HG02884 (cell line): ENCODE results near the gene CFAP97D2.
A peak's percentile ranks its signal among the peaks of the same experiment; 100 is the strongest.
"Not testable (repeated sequence)": the region's sequence is repeated elsewhere in the genome, so short reads cannot be mapped to it uniquely, and the experiment has no call there.

Source experiments
- ATAC-seq: cut with Tn5 transposase; IDR thresholded peaks from one replicate; pipeline ENCODE4 v1.9.1; 2021; ENCODE audit warnings: mild to moderate bottlenecking, moderate library complexity; ENCODE audit not compliant: unreplicated experiment

CFAP97D2 gene

GRCh38 chr13:114194853-114195252 lies 15.8 kb downstream of the CFAP97D2 start:
- ATAC-seq, result no peak

- ATAC-seq, result no peak
These were observed 17.6 kb downstream of the CFAP97D2 start for GRCh38 chr13:114196629-114197028.

- ATAC-seq, result no peak
These were observed 19.5 kb downstream of the CFAP97D2 start for GRCh38 chr13:114198556-114198955.

- not testable (repeated sequence) for ATAC-seq
These were observed 20.5 kb downstream of the CFAP97D2 start for GRCh38 chr13:114199526-114199925.

GRCh38 chr13:114199954-114200353 lies 20.9 kb downstream of the CFAP97D2 start:
- ATAC-seq, result no peak

GRCh38 chr13:114200399-114200911 lies 21.4 kb downstream of the CFAP97D2 start:
- no peak for ATAC-seq

- ATAC-seq, result no peak
These were observed 23.5 kb downstream of the CFAP97D2 start for GRCh38 chr13:114202581-114202980.

GRCh38 chr13:114203536-114203935 lies 24.5 kb downstream of the CFAP97D2 start:
- no peak for ATAC-seq

GRCh38 chr13:114204894-114205293 lies 25.8 kb downstream of the CFAP97D2 start:
- ATAC-seq, result no peak

GRCh38 chr13:114208134-114208533 lies 29.1 kb downstream of the CFAP97D2 start:
- ATAC-seq, result no peak

- ATAC-seq, result no peak
These were observed 32.5 kb downstream of the CFAP97D2 start for GRCh38 chr13:114211446-114212157.

GRCh38 chr13:114212158-114212495 lies 33.1 kb downstream of the CFAP97D2 start:
- no peak for ATAC-seq

- no peak for ATAC-seq
These were observed 34.9 kb downstream of the CFAP97D2 start for GRCh38 chr13:114213980-114214379.

- no peak for ATAC-seq
These were observed 40.3 kb downstream of the CFAP97D2 start for GRCh38 chr13:114219392-114219791.

- no peak for ATAC-seq
These were observed 43.5 kb downstream of the CFAP97D2 start for GRCh38 chr13:114222461-114222968.

GRCh38 chr13:114224201-114224600 lies 45.1 kb downstream of the CFAP97D2 start:
- ATAC-seq, result no peak

GRCh38 chr13:114225610-114226009 lies 46.6 kb downstream of the CFAP97D2 start:
- ATAC-seq, result no peak

- no peak for ATAC-seq
These were observed 47.0 kb downstream of the CFAP97D2 start for GRCh38 chr13:114226088-114226487.

- ATAC-seq, result peak; percentile 82
These were observed 47.8 kb downstream of the CFAP97D2 start for GRCh38 chr13:114226699-114227323.

GRCh38 chr13:114227528-114227927 lies 48.5 kb downstream of the CFAP97D2 start:
- ATAC-seq, result no peak

- no peak for ATAC-seq
These were observed 49.1 kb downstream of the CFAP97D2 start for GRCh38 chr13:114228176-114228575.

GRCh38 chr13:114229506-114229905 lies 50.4 kb downstream of the CFAP97D2 start:
- ATAC-seq, result no peak
